Fibroblast of mammary gland (primary cell): ENCODE measurements around the gene CEP295NL.
"Not testable (repeated sequence)": the region's sequence is repeated elsewhere in the genome, so short reads cannot be mapped to it uniquely, and the experiment has no call there.

Experiments
- DNase-seq: peaks from one replicate; pipeline ENCODE4 v3.0.0-alpha.2; 2010; ENCODE audit warnings: low read depth
- H3K4me3 ChIP-seq: 2 replicates; pipeline ENCODE4 v1.5.1; 2011; ENCODE audit warnings: low read depth, mild to moderate bottlenecking, low read length, moderate library complexity; ENCODE audit not compliant: control insufficient read depth
- TF ChIP-seq, protein P1 (sequence below): conservative IDR thresholded peaks from 2 replicates; pipeline ENCODE4 v1.5.1; 2011; ENCODE audit warnings: low read depth, low read length, inconsistent platforms; ENCODE audit not compliant: control insufficient read depth, insufficient read depth

Gene CEP295NL

DNA sequence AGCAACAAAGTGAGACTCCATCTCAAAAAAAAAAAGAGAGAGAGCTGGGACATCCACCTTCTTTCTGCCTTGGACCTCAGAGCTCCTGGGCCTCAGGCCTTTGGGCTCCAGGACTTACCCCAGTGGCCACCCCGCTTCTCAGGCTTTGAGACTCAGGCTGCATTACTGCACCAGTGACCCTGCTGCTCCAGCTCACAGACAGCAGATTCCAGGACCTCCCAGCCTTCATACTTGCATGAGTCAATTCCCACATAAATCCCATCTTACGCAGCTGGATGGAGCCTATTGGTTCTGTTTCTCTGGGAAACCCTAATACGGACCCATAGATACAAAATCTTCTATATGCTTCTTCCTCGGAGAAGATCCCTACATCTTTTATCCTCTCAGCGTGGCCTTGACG is 2.1 kb upstream of the CEP295NL start:
- DNase-seq: peak; percentile 56
- TF ChIP-seq, protein P1, sequence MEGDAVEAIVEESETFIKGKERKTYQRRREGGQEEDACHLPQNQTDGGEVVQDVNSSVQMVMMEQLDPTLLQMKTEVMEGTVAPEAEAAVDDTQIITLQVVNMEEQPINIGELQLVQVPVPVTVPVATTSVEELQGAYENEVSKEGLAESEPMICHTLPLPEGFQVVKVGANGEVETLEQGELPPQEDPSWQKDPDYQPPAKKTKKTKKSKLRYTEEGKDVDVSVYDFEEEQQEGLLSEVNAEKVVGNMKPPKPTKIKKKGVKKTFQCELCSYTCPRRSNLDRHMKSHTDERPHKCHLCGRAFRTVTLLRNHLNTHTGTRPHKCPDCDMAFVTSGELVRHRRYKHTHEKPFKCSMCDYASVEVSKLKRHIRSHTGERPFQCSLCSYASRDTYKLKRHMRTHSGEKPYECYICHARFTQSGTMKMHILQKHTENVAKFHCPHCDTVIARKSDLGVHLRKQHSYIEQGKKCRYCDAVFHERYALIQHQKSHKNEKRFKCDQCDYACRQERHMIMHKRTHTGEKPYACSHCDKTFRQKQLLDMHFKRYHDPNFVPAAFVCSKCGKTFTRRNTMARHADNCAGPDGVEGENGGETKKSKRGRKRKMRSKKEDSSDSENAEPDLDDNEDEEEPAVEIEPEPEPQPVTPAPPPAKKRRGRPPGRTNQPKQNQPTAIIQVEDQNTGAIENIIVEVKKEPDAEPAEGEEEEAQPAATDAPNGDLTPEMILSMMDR: no peak
- H3K4me3 ChIP-seq: no peak overlapping the region

DNA sequence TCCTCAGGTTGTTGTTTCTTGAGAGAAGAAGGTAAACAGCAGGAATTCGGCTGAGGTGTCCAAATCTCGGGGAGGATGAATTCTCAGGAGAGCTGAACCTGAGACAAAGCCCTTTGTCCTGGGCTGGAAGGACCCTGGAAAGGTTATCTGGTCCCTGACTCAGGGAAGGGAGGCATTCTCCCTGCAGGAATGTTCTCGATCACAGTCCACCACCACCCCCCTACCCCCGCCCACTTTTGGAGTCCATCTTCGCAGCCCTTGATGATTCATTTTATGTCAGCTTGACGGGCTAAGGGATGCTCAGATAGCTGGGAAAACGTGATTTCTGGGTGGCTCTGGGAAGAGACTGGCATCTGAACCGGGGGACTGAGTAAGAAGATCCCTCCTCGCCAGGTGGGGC is 1.4 kb upstream of the CEP295NL start:
- TF ChIP-seq, protein P1: no peak
- DNase-seq: peak; percentile 41
- H3K4me3 ChIP-seq: no peak overlapping the region

DNA sequence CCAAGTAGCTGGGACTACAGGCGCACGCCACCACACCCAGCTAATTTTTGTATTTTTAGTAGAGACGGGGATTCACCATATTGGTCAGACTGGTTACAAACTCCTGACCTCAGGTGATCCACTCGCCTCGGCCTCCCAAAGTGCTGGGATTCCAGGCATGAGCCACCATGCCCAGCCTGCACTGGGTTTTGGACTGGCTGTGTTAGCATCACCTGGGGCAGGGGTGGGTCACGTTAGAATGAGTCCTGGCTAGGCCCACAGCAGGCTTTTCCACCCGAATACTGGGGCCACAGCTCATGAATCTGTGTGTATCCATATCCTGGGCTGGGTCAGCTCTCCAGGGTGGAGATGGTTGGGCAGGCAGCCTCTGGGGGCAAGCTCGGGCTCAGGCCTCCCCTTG is 770 bp downstream of the CEP295NL start:
- H3K4me3 ChIP-seq, DNase-seq: not testable (repeated sequence)

DNA sequence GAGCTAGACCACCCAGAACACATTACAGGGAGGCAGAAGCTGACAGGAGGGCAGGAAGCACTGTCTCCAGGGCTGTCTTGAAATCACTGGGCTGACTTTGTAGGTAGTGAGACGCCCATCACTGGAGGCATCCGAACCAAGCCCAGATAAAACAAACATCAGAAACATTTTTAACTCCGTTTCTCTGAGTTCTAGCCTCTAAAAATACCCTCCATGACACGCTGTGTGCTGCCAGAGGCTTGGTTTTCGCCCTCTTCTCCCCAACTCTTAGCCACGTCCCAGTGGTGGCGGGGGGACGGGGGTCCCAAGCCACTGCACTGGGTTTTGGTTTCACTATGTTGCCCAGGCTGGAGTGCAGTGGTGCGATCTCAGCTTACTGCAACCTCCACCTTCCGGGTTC is 1.2 kb downstream of the CEP295NL start:
- TF ChIP-seq, protein P1: no peak
- no peak for DNase-seq
- H3K4me3 ChIP-seq: no peak overlapping the region

DNA sequence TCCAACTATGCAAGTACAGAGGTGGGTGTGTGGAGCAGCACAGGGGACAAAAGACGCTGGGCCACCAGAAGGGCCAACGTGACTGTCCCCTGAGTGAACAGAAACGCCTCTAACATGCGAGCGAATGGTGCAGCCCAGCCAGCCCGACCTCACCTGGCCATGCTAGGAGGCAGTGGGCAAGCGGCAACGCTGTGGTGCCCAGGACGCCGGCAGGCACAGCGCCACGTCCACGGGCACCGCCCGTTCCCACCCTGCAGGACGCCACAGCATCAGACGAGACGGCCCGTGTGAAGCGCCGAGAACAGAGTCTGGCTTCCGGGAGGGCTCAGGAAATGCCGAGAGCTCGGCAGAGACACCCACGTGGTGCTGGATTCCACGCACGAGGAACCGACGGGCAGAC is 2.2 kb downstream of the CEP295NL start:
- TF ChIP-seq, protein P1: no peak
- no peak for DNase-seq
- H3K4me3 ChIP-seq: no peak overlapping the region

DNA sequence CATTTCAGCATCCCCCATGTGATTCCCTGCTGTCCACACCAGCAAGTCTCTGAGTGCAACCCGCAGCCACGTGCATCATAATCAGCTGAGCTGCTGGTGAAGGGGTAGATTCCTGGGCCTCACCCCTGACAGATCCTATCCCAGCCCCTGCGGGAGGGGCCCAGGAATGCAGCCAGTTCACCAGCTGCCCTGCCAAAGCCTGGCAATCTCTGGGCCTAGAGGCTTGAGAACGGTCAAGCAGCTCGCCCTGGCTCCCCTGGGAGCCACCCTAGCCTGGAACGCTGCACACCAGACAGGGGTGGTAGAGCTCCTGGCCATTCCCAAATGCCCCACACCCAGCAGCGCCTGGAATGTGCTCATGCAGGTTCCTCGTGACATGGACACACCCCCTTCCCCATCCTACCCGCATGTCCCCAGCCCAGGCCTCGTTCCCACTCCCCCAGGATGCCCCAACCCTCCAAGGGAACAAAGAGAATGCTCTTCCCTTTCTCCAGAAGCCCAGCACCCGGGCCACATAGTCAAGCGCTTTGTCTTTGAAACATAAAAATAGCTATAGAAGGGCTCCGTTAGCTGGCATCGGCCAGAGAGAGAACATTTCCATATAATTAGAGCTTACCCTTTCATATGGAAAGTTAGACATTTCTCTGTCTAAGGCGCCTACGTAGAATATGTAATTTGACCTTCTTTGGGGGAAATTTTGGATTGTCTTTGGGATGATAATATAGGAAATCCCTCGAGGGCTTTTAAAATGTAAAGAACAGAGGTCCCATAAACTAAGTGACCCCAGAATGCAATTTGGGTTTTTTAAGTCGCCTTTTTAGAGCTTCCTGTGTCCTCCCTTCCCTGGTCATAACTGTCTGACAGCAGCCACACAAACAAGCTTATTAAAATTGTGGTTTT is 3.4 kb downstream of the CEP295NL start:
- TF ChIP-seq, protein P1: no peak
- DNase-seq: no peak
- no peak overlapping the region for H3K4me3 ChIP-seq

DNA sequence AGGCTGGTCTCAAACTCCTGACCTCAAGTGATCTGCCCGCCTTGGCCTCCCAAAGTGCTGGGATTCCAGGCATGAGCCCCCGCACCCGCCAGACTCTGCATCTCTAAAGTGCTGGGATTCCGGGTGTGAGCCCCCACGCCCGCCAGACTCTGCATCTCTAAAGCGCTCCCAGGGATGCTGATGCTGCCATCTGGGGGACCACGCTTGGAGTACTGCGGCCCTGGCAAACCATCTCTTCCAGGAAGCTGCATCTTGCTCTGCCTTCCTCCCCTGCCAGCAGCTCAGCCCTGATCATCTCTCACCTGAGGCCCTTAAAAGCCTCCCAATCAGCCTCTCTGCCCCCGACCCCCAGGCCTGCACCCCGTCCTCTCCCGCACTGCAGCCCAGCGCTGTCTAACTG is 4.1 kb downstream of the CEP295NL start:
- no peak for DNase-seq
- TF ChIP-seq, protein P1: no peak
- no peak overlapping the region for H3K4me3 ChIP-seq
